H1 (cell line): ENCODE measurements around the gene CADM2.

Source experiments
- JUN ChIP-seq: IDR thresholded peaks from 2 replicates; pipeline ENCODE4 v1.6.1; 2011; ENCODE audit warnings: low read depth, mild to moderate bottlenecking, improper control_type of control experiment, low read length
- TAF1 ChIP-seq: IDR thresholded peaks from 2 replicates; pipeline ENCODE4 v1.6.1; 2011; ENCODE audit warnings: mild to moderate bottlenecking, low read depth, low read length

DNA sequence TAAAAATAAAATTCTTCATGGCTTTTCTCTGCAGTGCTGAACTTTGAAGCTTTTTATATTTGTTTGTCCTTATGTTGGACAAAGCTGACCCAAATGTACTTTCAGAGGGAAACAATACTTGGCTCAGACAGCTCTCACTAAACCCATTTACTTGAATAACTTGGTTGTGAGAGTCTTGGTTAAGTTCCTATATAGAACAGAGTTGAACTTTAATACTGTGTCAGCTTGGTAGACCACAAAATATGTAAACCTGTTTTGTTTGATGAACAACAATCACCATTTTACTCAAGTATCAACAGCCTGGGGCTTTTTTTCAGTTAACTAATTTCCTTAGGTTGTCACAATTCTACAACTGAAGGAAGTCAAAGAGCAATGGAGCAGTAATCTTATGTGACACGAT, 211.9 kb downstream of the CADM2 start:
- TF ChIP-seq JUN (no peak), TAF1 (no peak)
